HepG2 (cell line): ENCODE data around the gene ARL2. TPM values are rescaled to one million over a fixed set of nuclear protein-coding genes. Genes with fewer than 3 reads are reported as not detected.

ENCODE experiments used
- FOXK1 ChIP-seq: sonication (generic); formaldehyde crosslinking; IDR thresholded peaks from 2 replicates; pipeline ENCODE4 v1.4.0; 2020; ENCODE audit warnings: low read depth, missing genetic modification reagents, borderline replicate concordance
- FOXO1 ChIP-seq: sonication (generic); formaldehyde crosslinking; IDR thresholded peaks from 2 replicates; pipeline ENCODE4 v1.4.0; 2020; ENCODE audit warnings: missing genetic modification reagents
- JARID2 ChIP-seq: sonication (generic); formaldehyde crosslinking; IDR thresholded peaks from 2 replicates; pipeline ENCODE4 v1.8.1; 2023; ENCODE audit warnings: missing genetic modification reagents, inconsistent platforms; ENCODE audit not compliant: insufficient replicate concordance
- JUND ChIP-seq: sonication (generic); formaldehyde crosslinking; IDR thresholded peaks from 2 replicates; pipeline ENCODE4 v1.8.0; 2022; ENCODE audit warnings: mild to moderate bottlenecking, missing genetic modification reagents
- MYNN ChIP-seq: sonication (generic); formaldehyde crosslinking; IDR thresholded peaks from 2 replicates; pipeline ENCODE4 v1.4.0; 2020; ENCODE audit warnings: mild to moderate bottlenecking, low read depth, missing genetic modification reagents
- MZF1 ChIP-seq: sonication (generic); formaldehyde crosslinking; IDR thresholded peaks from 2 replicates; pipeline ENCODE4 v1.8.1; 2023; ENCODE audit warnings: mild to moderate bottlenecking, missing genetic modification reagents, borderline replicate concordance
- PITX1 ChIP-seq: sonication (generic); formaldehyde crosslinking; IDR thresholded peaks from 2 replicates; pipeline ENCODE4 v1.5.1; 2020; ENCODE audit warnings: mild to moderate bottlenecking, missing genetic modification reagents
- RBFOX2 ChIP-seq: fragments of 200-400 bp; formaldehyde crosslinking; IDR thresholded peaks from 2 replicates; pipeline ENCODE4 v1.6.1; 2017; ENCODE audit warnings: low read depth, mild to moderate bottlenecking, low read length
- SP140L ChIP-seq: sonication (generic); formaldehyde crosslinking; IDR thresholded peaks from 2 replicates; pipeline ENCODE4 v1.4.0; 2020; ENCODE audit warnings: missing genetic modification reagents, borderline replicate concordance
- SSRP1 ChIP-seq: IDR thresholded peaks from 2 replicates; pipeline ENCODE4 v1.6.1; 2016; ENCODE audit warnings: control low read depth
- TAF1 ChIP-seq: sonication (generic); formaldehyde crosslinking; IDR thresholded peaks from 2 replicates; pipeline ENCODE4 v1.4.0; 2020; ENCODE audit warnings: missing genetic modification reagents
- TOE1 ChIP-seq: sonication (generic); formaldehyde crosslinking; IDR thresholded peaks from 2 replicates; pipeline ENCODE4 v1.4.0; 2020; ENCODE audit warnings: mild to moderate bottlenecking, missing genetic modification reagents
- YY1 ChIP-seq: IDR thresholded peaks from 2 replicates; pipeline ENCODE4 v1.6.1; 2011; ENCODE audit warnings: low read length, low read depth, moderate library complexity, mild to moderate bottlenecking; ENCODE audit not compliant: insufficient read depth, insufficient replicate concordance
- ZBTB20 ChIP-seq: sonication (generic); formaldehyde crosslinking; IDR thresholded peaks from 2 replicates; pipeline ENCODE4 v1.8.1; 2023; ENCODE audit warnings: missing genetic modification reagents, low read depth, mild to moderate bottlenecking, borderline replicate concordance
- ZC3H13 ChIP-seq: sonication (generic); formaldehyde crosslinking; IDR thresholded peaks from 2 replicates; pipeline ENCODE4 v1.8.1; 2023; ENCODE audit warnings: mild to moderate bottlenecking, missing genetic modification reagents, moderate library complexity
- ZNF143 ChIP-seq: sonication (generic); formaldehyde crosslinking; IDR thresholded peaks from 2 replicates; pipeline ENCODE4 v1.4.0; 2020; ENCODE audit warnings: missing genetic modification reagents
- ZNF30 ChIP-seq: sonication (generic); formaldehyde crosslinking; IDR thresholded peaks from 2 replicates; pipeline ENCODE4 v1.5.0; 2020; ENCODE audit warnings: mild to moderate bottlenecking, missing genetic modification reagents
- ZNF614 ChIP-seq: IDR thresholded peaks from 2 replicates; pipeline ENCODE4 v1.6.1; 2018; ENCODE audit warnings: missing biosample characterization, missing genetic modification reagents, inconsistent platforms, borderline replicate concordance
- ZNF788 ChIP-seq: sonication (generic); formaldehyde crosslinking; IDR thresholded peaks from 2 replicates; pipeline ENCODE4 v1.5.0; 2020; ENCODE audit warnings: mild to moderate bottlenecking, missing genetic modification reagents, borderline replicate concordance
- polyA plus RNA-seq, 8 experiments: library from polyadenylated mRNA; depleted of rRNA in 3 of 8; stranded (reverse) in 7 of 8; unstranded in 1 of 8; fragments of >200 nt; fragmentation: Illumina TruSeq in 4 of 8; extraction: Trizol in 4 of 8; gene quantifications; 2 replicates each; pipeline versions ENCODE4 v1.2.1 to v1.2.3, GENCODE V29; 2011 to 2016; ENCODE audit warnings: low read depth in 4 of 8, missing spikeins in 1 of 8, mixed read lengths in 1 of 8; ENCODE audit not compliant: insufficient read depth in 1 of 8
- total RNA-seq, 5 experiments: library from RNA; depleted of rRNA; stranded (reverse); fragments of >200 nt; fragmentation: Illumina TruSeq; extraction: Trizol; gene quantifications; 2 replicates each; pipeline ENCODE4 v1.2.3, GENCODE V29; 2016; ENCODE audit warnings: low read depth in 1 of 5
- TF ChIP-seq, protein P1 (sequence below): sonication (generic); formaldehyde crosslinking; IDR thresholded peaks from 2 replicates; pipeline ENCODE4 v1.4.0; 2020; ENCODE audit warnings: mild to moderate bottlenecking, missing genetic modification reagents
- TF ChIP-seq, protein P2 (sequence below): fragments of 450-650 bp; IDR thresholded peaks from 2 replicates; pipeline ENCODE4 v1.6.1; 2017
- TF ChIP-seq, protein P3 (sequence below): sonication (generic); formaldehyde crosslinking; conservative IDR thresholded peaks from 2 replicates; pipeline ENCODE4 v1.8.0; 2022; ENCODE audit warnings: mild to moderate bottlenecking, moderate library complexity, missing genetic modification reagents
- TF ChIP-seq, protein P4 (sequence below): sonication (generic); formaldehyde crosslinking; IDR thresholded peaks from 2 replicates; pipeline ENCODE4 v1.4.0; 2020; ENCODE audit warnings: low read depth, mild to moderate bottlenecking, missing genetic modification reagents
- TF ChIP-seq, protein P5 (sequence below): sonication (generic); formaldehyde crosslinking; conservative IDR thresholded peaks from 2 replicates; pipeline ENCODE4 v1.4.0; 2020; ENCODE audit warnings: missing genetic modification reagents

Gene ARL2
- total and polyA plus RNA-seq, 2 of the 13 experiments (the other 11 are each of a cell fraction or from before 2014, with no cell fraction given), result 82.9 to 84.4 TPM

DNA sequence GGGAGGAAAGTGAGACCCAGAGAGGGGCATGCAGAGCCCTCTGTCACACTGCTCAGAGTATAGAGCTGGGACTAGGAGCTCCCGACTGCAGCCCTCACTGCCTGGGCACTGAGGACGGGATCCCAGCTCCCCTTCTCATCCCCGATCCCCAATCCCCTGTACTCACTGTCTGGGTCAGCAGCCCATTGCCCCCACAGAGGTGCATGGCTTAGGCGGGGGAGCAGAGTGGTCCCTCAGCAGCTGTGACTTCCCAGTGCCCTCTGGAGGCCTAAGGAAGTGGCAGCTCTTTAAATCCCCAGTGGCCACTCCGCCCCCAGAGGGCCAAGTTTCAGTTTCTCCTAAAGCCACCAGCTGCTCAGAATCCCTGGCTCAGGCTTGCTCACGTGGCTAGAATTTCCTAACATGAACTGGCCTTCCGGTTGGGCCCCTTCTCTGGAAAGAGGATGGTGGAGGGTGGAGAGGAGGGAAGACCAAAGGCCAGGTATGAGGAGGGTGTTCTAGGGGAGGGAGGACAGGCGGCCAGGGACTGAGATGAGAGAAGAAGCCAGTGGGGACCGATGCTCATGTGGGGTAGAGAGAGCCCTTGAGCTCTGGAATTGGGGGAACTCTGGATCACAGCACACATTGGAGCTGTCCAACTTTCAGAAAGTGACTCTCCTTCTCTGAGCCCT lies 17.1 kb upstream of the ARL2 start, which contains the start of gene BATF2 (continued):
- TF ChIP-seq FOXK1 (CRISPR knock-in tag), result peak; percentile 48; the same call in 1 of the 2 replicates
- TF ChIP-seq TAF1 (CRISPR knock-in tag), result peak; percentile 65; the same call in 1 of the 2 replicates
- TF ChIP-seq ZNF614 (CRISPR knock-in tag), result 0 out of 2 replicates have a peak, but pooled peaks have one; percentile 31
- 0 out of 2 replicates have a peak, but pooled peaks have one; percentile 22 for TF ChIP-seq MYNN (CRISPR knock-in tag)
- TF ChIP-seq PITX1, result peak; percentile 91
- no peak for TF ChIP-seq ZNF30
- TF ChIP-seq, protein P1, sequence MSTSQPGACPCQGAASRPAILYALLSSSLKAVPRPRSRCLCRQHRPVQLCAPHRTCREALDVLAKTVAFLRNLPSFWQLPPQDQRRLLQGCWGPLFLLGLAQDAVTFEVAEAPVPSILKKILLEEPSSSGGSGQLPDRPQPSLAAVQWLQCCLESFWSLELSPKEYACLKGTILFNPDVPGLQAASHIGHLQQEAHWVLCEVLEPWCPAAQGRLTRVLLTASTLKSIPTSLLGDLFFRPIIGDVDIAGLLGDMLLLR (CRISPR knock-in tag), result no peak
- TF ChIP-seq SSRP1, result 0 out of 2 replicates have a peak, but pooled peaks have one; percentile 35
- TF ChIP-seq, protein P2, sequence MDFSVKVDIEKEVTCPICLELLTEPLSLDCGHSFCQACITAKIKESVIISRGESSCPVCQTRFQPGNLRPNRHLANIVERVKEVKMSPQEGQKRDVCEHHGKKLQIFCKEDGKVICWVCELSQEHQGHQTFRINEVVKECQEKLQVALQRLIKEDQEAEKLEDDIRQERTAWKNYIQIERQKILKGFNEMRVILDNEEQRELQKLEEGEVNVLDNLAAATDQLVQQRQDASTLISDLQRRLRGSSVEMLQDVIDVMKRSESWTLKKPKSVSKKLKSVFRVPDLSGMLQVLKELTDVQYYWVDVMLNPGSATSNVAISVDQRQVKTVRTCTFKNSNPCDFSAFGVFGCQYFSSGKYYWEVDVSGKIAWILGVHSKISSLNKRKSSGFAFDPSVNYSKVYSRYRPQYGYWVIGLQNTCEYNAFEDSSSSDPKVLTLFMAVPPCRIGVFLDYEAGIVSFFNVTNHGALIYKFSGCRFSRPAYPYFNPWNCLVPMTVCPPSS, result no peak
- no peak for TF ChIP-seq SP140L (CRISPR knock-in tag)
- TF ChIP-seq JUND (CRISPR knock-in tag), result 0 out of 2 replicates have a peak, but pooled peaks have one; percentile 11
- TF ChIP-seq ZNF143 (CRISPR knock-in tag), result peak; percentile 61
- TF ChIP-seq RBFOX2, result no peak
- TF ChIP-seq JARID2 (CRISPR knock-in tag), result no peak
- TF ChIP-seq ZBTB20 (CRISPR knock-in tag), result no peak
- TF ChIP-seq TOE1 (CRISPR knock-in tag), result peak; percentile 24; the same call in 1 of the 2 replicates
- no peak; the same call in 1 of the 2 replicates for TF ChIP-seq FOXO1 (CRISPR knock-in tag)
- TF ChIP-seq ZNF788 (CRISPR knock-in tag), result peak; percentile 84; the same call in 1 of the 2 replicates
- peak; percentile 12 for TF ChIP-seq YY1
- TF ChIP-seq, protein P3, sequence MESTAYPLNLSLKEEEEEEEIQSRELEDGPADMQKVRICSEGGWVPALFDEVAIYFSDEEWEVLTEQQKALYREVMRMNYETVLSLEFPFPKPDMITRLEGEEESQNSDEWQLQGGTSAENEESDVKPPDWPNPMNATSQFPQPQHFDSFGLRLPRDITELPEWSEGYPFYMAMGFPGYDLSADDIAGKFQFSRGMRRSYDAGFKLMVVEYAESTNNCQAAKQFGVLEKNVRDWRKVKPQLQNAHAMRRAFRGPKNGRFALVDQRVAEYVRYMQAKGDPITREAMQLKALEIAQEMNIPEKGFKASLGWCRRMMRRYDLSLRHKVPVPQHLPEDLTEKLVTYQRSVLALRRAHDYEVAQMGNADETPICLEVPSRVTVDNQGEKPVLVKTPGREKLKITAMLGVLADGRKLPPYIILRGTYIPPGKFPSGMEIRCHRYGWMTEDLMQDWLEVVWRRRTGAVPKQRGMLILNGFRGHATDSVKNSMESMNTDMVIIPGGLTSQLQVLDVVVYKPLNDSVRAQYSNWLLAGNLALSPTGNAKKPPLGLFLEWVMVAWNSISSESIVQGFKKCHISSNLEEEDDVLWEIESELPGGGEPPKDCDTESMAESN (CRISPR knock-in tag), result no peak
- no peak for TF ChIP-seq ZC3H13 (CRISPR knock-in tag)
- TF ChIP-seq MZF1 (CRISPR knock-in tag), result peak; percentile 56; the same call in 1 of the 2 replicates
- TF ChIP-seq, protein P4, sequence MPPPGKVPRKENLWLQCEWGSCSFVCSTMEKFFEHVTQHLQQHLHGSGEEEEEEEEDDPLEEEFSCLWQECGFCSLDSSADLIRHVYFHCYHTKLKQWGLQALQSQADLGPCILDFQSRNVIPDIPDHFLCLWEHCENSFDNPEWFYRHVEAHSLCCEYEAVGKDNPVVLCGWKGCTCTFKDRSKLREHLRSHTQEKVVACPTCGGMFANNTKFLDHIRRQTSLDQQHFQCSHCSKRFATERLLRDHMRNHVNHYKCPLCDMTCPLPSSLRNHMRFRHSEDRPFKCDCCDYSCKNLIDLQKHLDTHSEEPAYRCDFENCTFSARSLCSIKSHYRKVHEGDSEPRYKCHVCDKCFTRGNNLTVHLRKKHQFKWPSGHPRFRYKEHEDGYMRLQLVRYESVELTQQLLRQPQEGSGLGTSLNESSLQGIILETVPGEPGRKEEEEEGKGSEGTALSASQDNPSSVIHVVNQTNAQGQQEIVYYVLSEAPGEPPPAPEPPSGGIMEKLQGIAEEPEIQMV, result no peak
- TF ChIP-seq, protein P5, sequence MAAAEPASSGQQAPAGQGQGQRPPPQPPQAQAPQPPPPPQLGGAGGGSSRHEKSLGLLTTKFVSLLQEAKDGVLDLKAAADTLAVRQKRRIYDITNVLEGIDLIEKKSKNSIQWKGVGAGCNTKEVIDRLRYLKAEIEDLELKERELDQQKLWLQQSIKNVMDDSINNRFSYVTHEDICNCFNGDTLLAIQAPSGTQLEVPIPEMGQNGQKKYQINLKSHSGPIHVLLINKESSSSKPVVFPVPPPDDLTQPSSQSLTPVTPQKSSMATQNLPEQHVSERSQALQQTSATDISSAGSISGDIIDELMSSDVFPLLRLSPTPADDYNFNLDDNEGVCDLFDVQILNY (CRISPR knock-in tag), result no peak
